Body of pancreas (tissue), 4 donors: ENCODE measurements around the gene PLVAP. TPM values are rescaled to one million over a fixed set of nuclear protein-coding genes. Genes with fewer than 3 reads are reported as not detected.

Experiments
- ATAC-seq: fragments of 150-250 bp; one replicate; pipeline ENCODE4 v1.9.1; 2016
- DNase-seq, 4 donors: peaks; one replicate each; pipeline ENCODE4 v3.0.0-alpha.2; 2019
- H3K27ac ChIP-seq, 4 donors: fragments of 200-600 bp; sonication (generic); 1 replicate in 3 of 4; 2 replicates in 1 of 4; pipeline versions ENCODE4 v1.5.1 to v1.6.1; 2016 to 2019; ENCODE audit warnings: mild to moderate bottlenecking in 1 of 4, mixed read lengths in 1 of 4, moderate library complexity in 1 of 4
- H3K27me3 ChIP-seq, 2 donors: fragments of 200-600 bp; sonication (generic); one replicate each; pipeline ENCODE4 v1.6.0; 2016; ENCODE audit warnings: mild to moderate bottlenecking in 1 of 2
- H3K36me3 ChIP-seq, 2 donors: fragments of 200-600 bp; sonication (generic); replicated peaks in 1 of 2; 2 replicates each; pipeline ENCODE4 v1.5.1; 2016; ENCODE audit warnings: low read depth in 2 of 2; ENCODE audit not compliant: insufficient read depth in 1 of 2
- H3K4me1 ChIP-seq: fragments of 200-600 bp; sonication (generic); one replicate; pipeline ENCODE4 v1.6.0; 2016
- H3K4me3 ChIP-seq, 2 donors: fragments of 200-600 bp; sonication (generic); 1 replicate in 1 of 2; 2 replicates in 1 of 2; pipeline ENCODE4 v1.5.1; 2016 to 2019
- H3K9me3 ChIP-seq, 3 donors: fragments of 200-600 bp; sonication (generic); 1 replicate in 2 of 3; 2 replicates in 1 of 3; pipeline ENCODE4 v1.5.1; 2016
- POLR2A ChIP-seq, 3 donors: fragments of 450-650 bp; IDR thresholded peaks; one replicate each; pipeline ENCODE4 v1.6.1; 2016; ENCODE audit warnings: antibody characterized with exemption in 3 of 3, mild to moderate bottlenecking in 2 of 3
- WGBS, 2 donors: methylation state at CpG; one replicate each; pipeline ENCODE4 v1.1.5; 2017; 5-methylcytosine and 5-hydroxymethylcytosine counted together
- intact Hi-C: fragments of 100-400 bp; cut with DNase I; formaldehyde crosslinking; loops from one replicate; pipeline ENCODE4 v1.15.1; 2023
- total RNA-seq, 2 donors: library from RNA; depleted of rRNA; stranded (reverse); fragments of >200 nt; gene quantifications; one replicate each; pipeline ENCODE4 v1.1.0, GENCODE V29; 2016
- TF ChIP-seq, protein P1 (sequence below), 7 experiments: fragments of 450-650 bp in 4 of 7; fragments of 200-600 bp in 3 of 7; sonication (generic) in 3 of 7; IDR thresholded peaks; one replicate each; pipeline ENCODE4 v1.5.1; 2016 to 2019; ENCODE audit warnings: antibody characterized with exemption in 7 of 7

The PLVAP gene
- total RNA-seq, 2 donors from 2014 or later: 37.9 to 49.8 TPM

DNA sequence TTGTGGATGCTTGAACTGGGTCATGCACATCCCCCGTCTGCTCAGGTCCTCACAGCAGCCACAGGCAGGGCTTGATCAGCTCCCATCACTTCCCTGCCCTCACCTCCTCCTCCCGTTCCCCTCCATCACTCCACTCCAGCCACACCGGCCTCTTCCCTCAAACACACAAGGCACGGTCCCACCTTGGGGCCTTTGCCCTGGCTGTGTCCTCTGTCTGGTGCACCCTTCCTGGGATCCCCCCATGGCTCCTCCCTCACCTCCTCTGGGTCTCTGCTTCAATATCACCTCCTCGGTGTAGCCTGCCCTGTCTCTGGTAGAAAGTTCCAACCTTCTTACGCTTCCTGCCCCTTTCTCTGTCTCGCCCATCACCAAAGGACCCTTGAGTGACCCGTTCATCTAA lies 23.8 kb downstream of the PLVAP start:
- Histone ChIP-seq H3K27me3 (no peaks in the 10 kb centered on the region), H3K4me3 (no peak overlapping the region), H3K9me3 (no peaks in the 10 kb centered on the region), H3K27ac (no peak overlapping the region), H3K4me1 (no peaks in the 10 kb centered on the region), H3K36me3 (no peaks in the 10 kb centered on the region)
- intact Hi-C loops: no loop called here
- no peak for DNase-seq
- TF ChIP-seq POLR2A (IDR thresholded peaks at IDR 0.05): no peak
- TF ChIP-seq, protein P1, sequence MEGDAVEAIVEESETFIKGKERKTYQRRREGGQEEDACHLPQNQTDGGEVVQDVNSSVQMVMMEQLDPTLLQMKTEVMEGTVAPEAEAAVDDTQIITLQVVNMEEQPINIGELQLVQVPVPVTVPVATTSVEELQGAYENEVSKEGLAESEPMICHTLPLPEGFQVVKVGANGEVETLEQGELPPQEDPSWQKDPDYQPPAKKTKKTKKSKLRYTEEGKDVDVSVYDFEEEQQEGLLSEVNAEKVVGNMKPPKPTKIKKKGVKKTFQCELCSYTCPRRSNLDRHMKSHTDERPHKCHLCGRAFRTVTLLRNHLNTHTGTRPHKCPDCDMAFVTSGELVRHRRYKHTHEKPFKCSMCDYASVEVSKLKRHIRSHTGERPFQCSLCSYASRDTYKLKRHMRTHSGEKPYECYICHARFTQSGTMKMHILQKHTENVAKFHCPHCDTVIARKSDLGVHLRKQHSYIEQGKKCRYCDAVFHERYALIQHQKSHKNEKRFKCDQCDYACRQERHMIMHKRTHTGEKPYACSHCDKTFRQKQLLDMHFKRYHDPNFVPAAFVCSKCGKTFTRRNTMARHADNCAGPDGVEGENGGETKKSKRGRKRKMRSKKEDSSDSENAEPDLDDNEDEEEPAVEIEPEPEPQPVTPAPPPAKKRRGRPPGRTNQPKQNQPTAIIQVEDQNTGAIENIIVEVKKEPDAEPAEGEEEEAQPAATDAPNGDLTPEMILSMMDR (IDR thresholded peaks at IDR 0.05): no peak
- no peak for ATAC-seq
- 55 to 59% methylated on average over 8 of the region's 8 CpGs for WGBS, 2 donors

DNA sequence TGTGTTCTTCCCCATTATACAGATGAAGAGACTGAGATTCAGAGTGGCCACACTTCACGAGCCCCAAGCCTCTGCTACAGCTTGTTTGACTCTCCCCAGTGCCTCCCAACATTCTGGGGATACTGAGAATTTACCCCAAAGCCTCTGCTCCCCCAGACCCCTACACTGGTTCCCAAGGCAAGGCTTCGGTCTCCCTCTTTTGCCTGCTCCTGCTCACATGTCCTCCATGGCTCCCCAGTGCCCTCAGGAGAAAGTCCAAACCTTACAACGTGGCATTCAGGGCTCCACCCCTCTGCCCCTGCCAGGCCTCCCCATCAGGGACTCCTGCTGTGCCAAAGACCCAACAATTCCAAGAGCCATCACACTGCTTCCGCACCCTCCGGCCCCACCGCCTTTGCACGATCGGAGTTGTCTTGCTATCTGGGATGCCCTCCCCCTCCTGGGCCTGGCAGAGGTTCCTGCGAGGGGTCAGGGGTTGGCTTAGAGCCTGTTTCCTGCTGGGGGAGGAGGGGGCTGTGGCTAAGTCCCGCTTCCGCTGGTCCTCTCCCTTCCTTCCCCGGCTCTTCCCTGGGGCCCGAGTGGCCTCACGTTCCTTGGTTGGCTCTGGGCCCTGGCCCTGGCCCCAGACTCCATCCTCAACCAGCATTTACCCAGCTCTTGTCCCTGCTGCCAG lies 24.4 kb downstream of the PLVAP start:
- ATAC-seq (peak; percentile 30), DNase-seq (no peak)
- intact Hi-C loops: no loop called here
- TF ChIP-seq POLR2A (IDR thresholded peaks at IDR 0.05): no peak
- TF ChIP-seq, protein P1 (IDR thresholded peaks at IDR 0.05): no peak
- no peaks in the 10 kb centered on the region for H3K36me3 ChIP-seq
- H3K4me3 ChIP-seq: no peak overlapping the region
- H3K27ac ChIP-seq: no peak overlapping the region
- H3K4me1 ChIP-seq: no peaks in the 10 kb centered on the region
- H3K27me3 ChIP-seq: no peaks in the 10 kb centered on the region
- WGBS, 2 donors: 42 to 47% methylated on average over 12 to 13 of the region's 14 CpGs
- no peaks in the 10 kb centered on the region for H3K9me3 ChIP-seq

DNA sequence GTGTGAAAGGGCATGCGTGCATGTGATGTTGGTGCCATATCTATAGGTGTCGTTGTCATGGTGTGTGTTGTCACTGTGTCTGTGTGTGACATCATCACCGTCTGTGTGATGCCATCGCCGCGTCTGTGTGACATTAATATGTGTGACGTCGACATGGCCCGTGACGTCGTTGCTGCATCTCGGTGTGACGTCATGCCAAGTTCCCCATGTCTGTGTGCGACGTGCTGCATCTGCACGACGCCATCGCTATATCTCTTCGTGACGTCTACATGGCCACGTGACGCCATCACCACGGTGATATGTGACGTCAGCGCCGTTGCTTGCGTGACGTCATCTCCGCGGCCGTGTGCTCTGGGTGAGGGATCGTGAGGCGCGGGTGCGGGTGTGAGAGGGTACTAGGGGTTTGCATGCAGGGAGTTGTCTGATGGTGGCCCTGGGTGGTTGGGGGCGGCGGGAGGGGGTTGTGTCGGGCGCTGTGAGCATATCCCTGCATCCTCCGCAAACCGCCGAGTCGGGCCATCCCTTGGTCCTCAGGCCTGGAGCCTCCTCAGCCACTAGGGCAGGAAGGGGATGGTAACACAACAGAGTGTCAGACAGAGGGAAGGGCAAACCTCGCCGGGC lies 25.2 kb downstream of the PLVAP start:
- Histone ChIP-seq H3K9me3 (no peaks in the 10 kb centered on the region), H3K4me1 (no peaks in the 10 kb centered on the region), H3K36me3 (no peaks in the 10 kb centered on the region), H3K4me3 (no peak overlapping the region), H3K27me3 (no peaks in the 10 kb centered on the region), H3K27ac (no peak overlapping the region)
- TF ChIP-seq, protein P1 (IDR thresholded peaks at IDR 0.05): no peak
- no peak for TF ChIP-seq POLR2A (IDR thresholded peaks at IDR 0.05)
- ATAC-seq (no peak), DNase-seq (no peak)
- intact Hi-C loops: no loop called here
- WGBS, 2 donors: 70 to 72% methylated on average over 35 to 44 of the region's 45 CpGs

DNA sequence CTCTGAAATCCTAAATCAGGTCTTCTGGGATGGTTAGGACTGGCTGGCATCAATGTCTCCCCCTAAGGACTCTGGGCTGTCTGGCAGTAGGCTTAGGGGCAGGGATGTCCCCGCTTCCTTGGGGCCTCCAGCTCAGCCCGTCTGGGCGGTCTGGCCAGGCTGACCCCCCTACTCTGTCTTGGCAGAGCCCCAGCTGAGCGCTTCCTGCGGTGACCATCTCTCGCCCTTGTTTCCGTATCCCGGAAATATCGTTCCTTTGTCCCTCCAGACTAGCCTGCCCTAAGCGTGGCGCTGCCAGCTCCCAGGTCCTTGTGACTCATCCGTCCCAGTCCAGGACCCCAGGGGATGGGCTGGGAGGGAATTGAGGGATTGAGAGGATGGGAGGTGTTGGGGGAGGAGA lies 28.4 kb downstream of the PLVAP start:
- TF ChIP-seq, protein P1 (IDR thresholded peaks at IDR 0.05): no peak
- TF ChIP-seq POLR2A (IDR thresholded peaks at IDR 0.05): no peak
- 6 to 8% methylated on average over 3 to 11 of the region's 12 CpGs for WGBS, 2 donors
- Histone ChIP-seq H3K27me3 (no peaks in the 10 kb centered on the region), H3K27ac (peak overlapping the region in 1 of 4 donors; percentile 36), H3K4me3 (no peak overlapping the region), H3K4me1 (no peaks in the 10 kb centered on the region), H3K9me3 (no peaks in the 10 kb centered on the region), H3K36me3 (no peaks in the 10 kb centered on the region)
- ATAC-seq: peak; percentile 46
- DNase-seq: peak in 2 of 4 donors; percentile 29 to 30
- intact Hi-C loops: no loop called here

DNA sequence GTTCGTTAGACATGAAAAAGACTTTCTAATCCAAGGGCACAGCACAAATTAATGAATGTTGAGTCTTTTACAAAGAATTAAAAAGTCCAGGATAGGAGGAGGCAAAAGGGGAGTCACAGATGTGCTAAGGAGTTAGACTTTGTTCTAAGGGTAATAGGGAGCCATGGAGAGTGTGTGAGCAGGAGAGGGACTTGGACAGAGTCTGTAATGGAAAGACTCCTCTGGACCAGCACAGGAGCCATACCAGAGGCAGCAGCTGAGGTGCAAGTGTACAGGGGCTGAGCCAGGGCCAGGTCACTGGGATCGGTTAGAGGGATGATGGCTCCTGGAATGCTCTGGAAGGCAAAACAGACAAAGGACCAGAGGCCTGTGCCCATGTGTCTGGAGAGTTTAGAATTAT lies 29.3 kb downstream of the PLVAP start:
- no peak for DNase-seq
- TF ChIP-seq POLR2A (IDR thresholded peaks at IDR 0.05): no peak
- TF ChIP-seq, protein P1 (IDR thresholded peaks at IDR 0.05): no peak
- intact Hi-C loops: no loop called here
- Histone ChIP-seq H3K27me3 (no peaks in the 10 kb centered on the region), H3K27ac (peak overlapping the region in 1 of 4 donors; percentile 16), H3K36me3 (no peaks in the 10 kb centered on the region), H3K9me3 (no peaks in the 10 kb centered on the region), H3K4me1 (no peaks in the 10 kb centered on the region), H3K4me3 (no peak overlapping the region)
- 54 to 62% methylated on average over 2 of the region's 2 CpGs for WGBS, 2 donors
- ATAC-seq: no peak
